ENCODE data around the gene HBP1.

- TF ChIP-seq POLR2A (IDR thresholded peaks at IDR 0.05; ENCODE audit: low read length) (no peak), GATA1 (IDR thresholded peaks at IDR 0.05; ENCODE audit: low read depth, low read length) (no peak)
Measured at GRCh38 chr7:107213945-107214344, 45.1 kb downstream of the HBP1 start.
